Adipocyte (in vitro differentiated cells): ENCODE data around the gene DDX6.

Experiments used
- DNase-seq: peaks from one replicate; pipeline ENCODE4 v3.0.0-alpha.2; 2015; ENCODE audit warnings: low read depth
- H3K27me3 ChIP-seq: replicated peaks from 2 replicates; pipeline ENCODE4 v1.7.0; 2013; ENCODE audit warnings: mild to moderate bottlenecking, low read length, moderate library complexity; ENCODE audit not compliant: control insufficient read depth, insufficient read depth
- H3K36me3 ChIP-seq: 2 replicates; pipeline ENCODE4 v1.7.0; 2013; ENCODE audit warnings: low read length, mild to moderate bottlenecking, moderate library complexity; ENCODE audit not compliant: control insufficient read depth, insufficient read depth, severe bottlenecking
- H3K4me1 ChIP-seq: 2 replicates; pipeline ENCODE4 v1.7.0; 2013; ENCODE audit warnings: mild to moderate bottlenecking, low read length, moderate library complexity; ENCODE audit not compliant: control insufficient read depth, insufficient read depth
- H3K4me3 ChIP-seq: 2 replicates; pipeline ENCODE4 v1.7.0; 2013; ENCODE audit warnings: mild to moderate bottlenecking, low read length, moderate library complexity
- H3K9ac ChIP-seq: 2 replicates; pipeline ENCODE4 v1.7.0; 2013; ENCODE audit warnings: mild to moderate bottlenecking, low read length, moderate library complexity
- H3K9me3 ChIP-seq: 2 replicates; pipeline ENCODE4 v1.7.0; 2013; ENCODE audit warnings: mild to moderate bottlenecking, low read length, moderate library complexity; ENCODE audit not compliant: control insufficient read depth

DDX6 gene

GRCh38 chr11:118818130-118818529 is 27.2 kb upstream of the DDX6 start:
- no peaks in the 10 kb centered on the region for H3K9me3 ChIP-seq
- peaks cover 7% of the 10 kb centered on the region for H3K27me3 ChIP-seq
- H3K4me1 ChIP-seq, result peaks cover 5% of the 10 kb centered on the region
- H3K4me3 ChIP-seq, result no peak overlapping the region
- H3K36me3 ChIP-seq, result no peaks in the 10 kb centered on the region
- no peak for DNase-seq
- H3K9ac ChIP-seq, result no peak overlapping the region

GRCh38 chr11:118813551-118813950 is 22.6 kb upstream of the DDX6 start:
- peaks cover 5% of the 10 kb centered on the region for H3K9me3 ChIP-seq
- peaks cover 7% of the 10 kb centered on the region for H3K27me3 ChIP-seq
- no peaks in the 10 kb centered on the region for H3K36me3 ChIP-seq
- no peak overlapping the region for H3K9ac ChIP-seq
- DNase-seq, result no peak
- H3K4me3 ChIP-seq, result no peak overlapping the region
- H3K4me1 ChIP-seq, result no peaks in the 10 kb centered on the region

- Histone ChIP-seq H3K4me1 (no peaks in the 10 kb centered on the region), H3K9me3 (peaks cover 12% of the 10 kb centered on the region), H3K9ac (no peak overlapping the region), H3K4me3 (no peak overlapping the region), H3K36me3 (no peaks in the 10 kb centered on the region), H3K27me3 (peaks cover 7% of the 10 kb centered on the region)
- no peak for DNase-seq
Observed at GRCh38 chr11:118812485-118812884, 21.5 kb upstream of the DDX6 start.

- no peak for DNase-seq
- Histone ChIP-seq H3K4me1 (no peaks in the 10 kb centered on the region), H3K4me3 (no peak overlapping the region), H3K9ac (no peak overlapping the region), H3K36me3 (no peaks in the 10 kb centered on the region), H3K9me3 (peaks cover 12% of the 10 kb centered on the region), H3K27me3 (peaks cover 17% of the 10 kb centered on the region)
Observed at GRCh38 chr11:118807800-118808778, 17.1 kb upstream of the DDX6 start.

- DNase-seq, result no peak
- no peak overlapping the region for H3K9ac ChIP-seq
- no peaks in the 10 kb centered on the region for H3K36me3 ChIP-seq
- H3K27me3 ChIP-seq, result peaks cover 17% of the 10 kb centered on the region
- H3K9me3 ChIP-seq, result peaks cover 8% of the 10 kb centered on the region
- no peak overlapping the region for H3K4me3 ChIP-seq
- no peaks in the 10 kb centered on the region for H3K4me1 ChIP-seq
Observed at GRCh38 chr11:118806400-118806799, 15.4 kb upstream of the DDX6 start.

GRCh38 chr11:118804094-118804493 is 13.1 kb upstream of the DDX6 start:
- Histone ChIP-seq H3K4me3 (no peak overlapping the region), H3K9ac (no peak overlapping the region), H3K4me1 (no peaks in the 10 kb centered on the region), H3K27me3 (peaks cover 17% of the 10 kb centered on the region), H3K36me3 (no peaks in the 10 kb centered on the region), H3K9me3 (peaks cover 8% of the 10 kb centered on the region)
- no peak for DNase-seq

GRCh38 chr11:118799372-118799771 is 8.4 kb upstream of the DDX6 start:
- Histone ChIP-seq H3K4me1 (peaks cover 7% of the 10 kb centered on the region), H3K9me3 (no peaks in the 10 kb centered on the region), H3K36me3 (no peaks in the 10 kb centered on the region), H3K4me3 (no peak overlapping the region), H3K9ac (no peak overlapping the region), H3K27me3 (no peaks in the 10 kb centered on the region)
- DNase-seq, result no peak

GRCh38 chr11:118797510-118797909 is 6.5 kb upstream of the DDX6 start:
- H3K36me3 ChIP-seq, result no peaks in the 10 kb centered on the region
- no peak overlapping the region for H3K4me3 ChIP-seq
- no peaks in the 10 kb centered on the region for H3K9me3 ChIP-seq
- no peak for DNase-seq
- H3K4me1 ChIP-seq, result peaks cover 14% of the 10 kb centered on the region
- H3K27me3 ChIP-seq, result no peaks in the 10 kb centered on the region
- no peak overlapping the region for H3K9ac ChIP-seq

GRCh38 chr11:118792570-118793124 is 1.7 kb upstream of the DDX6 start:
- Histone ChIP-seq H3K9ac (peak overlapping the region; percentile 100), H3K36me3 (no peaks in the 10 kb centered on the region), H3K27me3 (no peaks in the 10 kb centered on the region), H3K4me3 (peak overlapping the region; percentile 96), H3K9me3 (no peaks in the 10 kb centered on the region), H3K4me1 (peaks cover 20% of the 10 kb centered on the region)
- DNase-seq, result peak; percentile 92

- no peaks in the 10 kb centered on the region for H3K27me3 ChIP-seq
- H3K36me3 ChIP-seq, result no peaks in the 10 kb centered on the region
- DNase-seq, result no peak
- H3K4me3 ChIP-seq, result peak overlapping the region; percentile 96
- peaks cover 20% of the 10 kb centered on the region for H3K4me1 ChIP-seq
- H3K9me3 ChIP-seq, result no peaks in the 10 kb centered on the region
- H3K9ac ChIP-seq, result peak overlapping the region; percentile 100
Observed at GRCh38 chr11:118791961-118792569, 1.1 kb upstream of the DDX6 start.

GRCh38 chr11:118790357-118791110 is 430 bp downstream of the DDX6 start:
- Histone ChIP-seq H3K9ac (peak overlapping the region; percentile 100), H3K27me3 (no peaks in the 10 kb centered on the region), H3K9me3 (no peaks in the 10 kb centered on the region), H3K4me3 (peak overlapping the region; percentile 96), H3K4me1 (peaks cover 27% of the 10 kb centered on the region), H3K36me3 (peaks cover 5% of the 10 kb centered on the region)
- DNase-seq, result peak; percentile 77
